NT2/D1 (cell line): ENCODE data around the gene DEFB116.
"Not testable (repeated sequence)": the region's sequence is repeated elsewhere in the genome, so short reads cannot be mapped to it uniquely, and the experiment has no call there.

Source experiments
- YY1 ChIP-seq: IDR thresholded peaks from 2 replicates; pipeline ENCODE4 v1.6.1; 2011; ENCODE audit not compliant: insufficient read length, insufficient read depth
- ZNF274 ChIP-seq: IDR thresholded peaks from 2 replicates; pipeline ENCODE4 v1.6.1; 2011; ENCODE audit warnings: mild to moderate bottlenecking, low read depth, low read length

GRCh38 chr20:31284964-31285363 is 23.4 kb downstream of the DEFB116 start:
- TF ChIP-seq YY1, ZNF274: not testable (repeated sequence)
